Astrocyte (in vitro differentiated cells and primary cell): ENCODE data around the gene ADAMTS17. TPM values are rescaled to one million over a fixed set of nuclear protein-coding genes. Genes with fewer than 3 reads are reported as not detected.
A peak's percentile ranks its signal among the peaks of the same experiment; 100 is the strongest.

ENCODE experiments used
- DNase-seq: peaks from one replicate; pipeline ENCODE4 v3.0.0-alpha.2; 2010; ENCODE audit warnings: low read depth
- FAIRE-seq: peaks from 2 replicates; lab custom pipeline; 2011; peaks lifted over from hg19 to GRCh38; lab: Jason Lieb, UNC
- H2AFZ ChIP-seq: 2 replicates; pipeline ENCODE4 v1.6.0; 2012; ENCODE audit warnings: low read depth, low read length, inconsistent platforms
- H3K27ac ChIP-seq: 2 replicates; pipeline ENCODE4 v1.5.1; 2011; ENCODE audit warnings: low read depth, low read length, inconsistent platforms
- H3K27me3 ChIP-seq: 2 replicates; pipeline ENCODE4 v1.6.0; 2011; ENCODE audit warnings: low read length, inconsistent platforms; ENCODE audit not compliant: insufficient read depth
- H3K36me3 ChIP-seq: 2 replicates; pipeline ENCODE4 v1.5.1; 2011; ENCODE audit warnings: low read length, inconsistent platforms; ENCODE audit not compliant: insufficient read depth
- H3K4me1 ChIP-seq: 2 replicates; pipeline ENCODE4 v1.5.1; 2011; ENCODE audit warnings: low read length, inconsistent platforms; ENCODE audit not compliant: insufficient read depth
- H3K4me2 ChIP-seq: 2 replicates; pipeline ENCODE4 v1.6.0; 2012; ENCODE audit warnings: low read length, inconsistent platforms
- H3K4me3 ChIP-seq: 2 replicates; pipeline ENCODE4 v1.5.1; 2011; ENCODE audit warnings: low read depth, mild to moderate bottlenecking, low read length, inconsistent platforms; ENCODE audit not compliant: insufficient read depth
- H3K79me2 ChIP-seq: 2 replicates; pipeline ENCODE4 v1.6.0; 2012; ENCODE audit warnings: mild to moderate bottlenecking, low read length, inconsistent platforms; ENCODE audit not compliant: insufficient read depth
- H3K9ac ChIP-seq: 2 replicates; pipeline ENCODE4 v1.6.0; 2012; ENCODE audit warnings: mild to moderate bottlenecking, low read length, inconsistent platforms
- H3K9me3 ChIP-seq: 2 replicates; pipeline ENCODE4 v1.5.1; 2012; ENCODE audit warnings: low read depth, mild to moderate bottlenecking, low read length, inconsistent platforms; ENCODE audit not compliant: insufficient read depth
- H4K20me1 ChIP-seq: 2 replicates; pipeline ENCODE4 v1.6.0; 2012; ENCODE audit warnings: low read length, inconsistent platforms; ENCODE audit not compliant: insufficient read depth
- H3K27ac Mint-ChIP-seq: one replicate; pipeline ENCODE4 v1.8.0; 2021; ENCODE audit warnings: mild to moderate bottlenecking, mixed read lengths; ENCODE audit not compliant: unreplicated experiment
- H3K27me3 Mint-ChIP-seq: one replicate; pipeline ENCODE4 v1.8.0; 2021; ENCODE audit warnings: low read depth, mixed read lengths; ENCODE audit not compliant: unreplicated experiment
- H3K36me3 Mint-ChIP-seq: one replicate; pipeline ENCODE4 v1.8.0; 2021; ENCODE audit warnings: low read depth, mixed read lengths; ENCODE audit not compliant: unreplicated experiment
- H3K4me1 Mint-ChIP-seq: one replicate; pipeline ENCODE4 v1.8.0; 2021; ENCODE audit warnings: low read depth, mixed read lengths; ENCODE audit not compliant: unreplicated experiment
- H3K4me3 Mint-ChIP-seq: one replicate; pipeline ENCODE4 v1.8.0; 2021; ENCODE audit warnings: mild to moderate bottlenecking, moderate library complexity, mixed read lengths; ENCODE audit not compliant: unreplicated experiment
- H3K9me3 Mint-ChIP-seq: one replicate; pipeline ENCODE4 v1.8.0; 2021; ENCODE audit warnings: mild to moderate bottlenecking, mixed read lengths; ENCODE audit not compliant: unreplicated experiment
- EZH2 ChIP-seq: IDR thresholded peaks from 2 replicates; pipeline ENCODE4 v1.6.1; 2012; ENCODE audit warnings: mild to moderate bottlenecking, low read length, inconsistent platforms; ENCODE audit not compliant: insufficient read depth
- total RNA-seq: library from RNA; stranded (reverse); gene quantifications from 2 replicates; pipeline ENCODE4 v1.2.1, GENCODE V29; 2021
- TF ChIP-seq, protein P1 (sequence below): IDR thresholded peaks from 2 replicates; pipeline ENCODE4 v1.5.1; 2011; ENCODE audit warnings: low read depth, mild to moderate bottlenecking, inconsistent platforms, low read length, moderate library complexity; ENCODE audit not compliant: insufficient read depth

ADAMTS17 gene
- total RNA-seq, 1 donor from 2014 or later, result 0.27 TPM

DNA sequence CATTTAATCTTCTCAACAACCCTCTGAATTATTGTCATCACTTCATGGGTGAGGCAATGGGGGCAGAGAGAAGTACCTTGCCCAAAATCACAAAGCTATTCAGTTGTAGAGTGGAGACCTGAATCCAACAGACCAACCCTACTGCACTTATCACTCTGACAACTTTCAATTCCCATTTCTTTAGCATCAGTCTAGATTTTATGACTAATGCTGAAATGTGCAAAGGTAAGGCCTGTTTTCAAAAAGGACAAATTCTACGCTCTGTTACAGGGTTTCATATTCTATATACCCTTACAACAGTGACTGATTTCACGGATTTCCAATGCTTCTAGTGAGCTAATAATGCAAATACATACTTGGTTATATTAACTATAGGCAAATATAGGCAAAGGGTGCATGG, 286.0 kb downstream of the ADAMTS17 start:
- Histone ChIP-seq H3K4me2 (no peak overlapping the region), H3K79me2 (no peaks in the 10 kb centered on the region), H3K4me1 (peaks cover 16% of the 10 kb centered on the region), H3K36me3 (no peaks in the 10 kb centered on the region), H3K27me3 (peaks cover 4% of the 10 kb centered on the region), H3K9me3 (no peaks in the 10 kb centered on the region), H4K20me1 (no peaks in the 10 kb centered on the region), H2AFZ (no peak overlapping the region), H3K9ac (no peak overlapping the region), H3K4me3 (no peak overlapping the region), H3K27ac (no peak overlapping the region)
- DNase-seq, result no peak
- peaks cover 70% of the 10 kb centered on the region for H3K27me3 Mint-ChIP-seq
- no peak for FAIRE-seq
- H3K4me3 Mint-ChIP-seq, result no peak overlapping the region
- H3K4me1 Mint-ChIP-seq, result peaks cover 7% of the 10 kb centered on the region
- peaks cover 1% of the 10 kb centered on the region for H3K36me3 Mint-ChIP-seq
- no peak overlapping the region for H3K27ac Mint-ChIP-seq
- TF ChIP-seq EZH2, result no peak
- TF ChIP-seq, protein P1, sequence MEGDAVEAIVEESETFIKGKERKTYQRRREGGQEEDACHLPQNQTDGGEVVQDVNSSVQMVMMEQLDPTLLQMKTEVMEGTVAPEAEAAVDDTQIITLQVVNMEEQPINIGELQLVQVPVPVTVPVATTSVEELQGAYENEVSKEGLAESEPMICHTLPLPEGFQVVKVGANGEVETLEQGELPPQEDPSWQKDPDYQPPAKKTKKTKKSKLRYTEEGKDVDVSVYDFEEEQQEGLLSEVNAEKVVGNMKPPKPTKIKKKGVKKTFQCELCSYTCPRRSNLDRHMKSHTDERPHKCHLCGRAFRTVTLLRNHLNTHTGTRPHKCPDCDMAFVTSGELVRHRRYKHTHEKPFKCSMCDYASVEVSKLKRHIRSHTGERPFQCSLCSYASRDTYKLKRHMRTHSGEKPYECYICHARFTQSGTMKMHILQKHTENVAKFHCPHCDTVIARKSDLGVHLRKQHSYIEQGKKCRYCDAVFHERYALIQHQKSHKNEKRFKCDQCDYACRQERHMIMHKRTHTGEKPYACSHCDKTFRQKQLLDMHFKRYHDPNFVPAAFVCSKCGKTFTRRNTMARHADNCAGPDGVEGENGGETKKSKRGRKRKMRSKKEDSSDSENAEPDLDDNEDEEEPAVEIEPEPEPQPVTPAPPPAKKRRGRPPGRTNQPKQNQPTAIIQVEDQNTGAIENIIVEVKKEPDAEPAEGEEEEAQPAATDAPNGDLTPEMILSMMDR, result no peak
- peaks cover 2% of the 10 kb centered on the region for H3K9me3 Mint-ChIP-seq

DNA sequence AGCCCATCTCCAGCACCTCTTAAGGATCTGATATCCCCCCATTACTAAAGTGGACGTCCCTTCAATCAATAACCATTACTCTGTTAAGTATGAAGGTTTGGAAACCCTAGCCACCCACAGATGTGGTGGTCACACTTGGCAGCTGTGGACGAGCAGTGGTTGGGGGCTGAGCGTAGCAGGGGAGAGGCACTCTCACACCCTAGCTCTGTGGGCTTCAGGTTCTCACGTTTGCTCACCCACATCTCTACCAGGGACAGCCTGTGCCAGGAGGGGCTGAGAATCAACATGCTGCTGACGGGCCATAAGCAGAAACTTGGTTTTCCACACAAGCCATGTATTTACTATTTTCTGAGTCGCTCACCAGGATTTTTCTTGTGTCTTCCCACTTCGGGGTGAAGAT, 287.2 kb downstream of the ADAMTS17 start:
- peaks cover 2% of the 10 kb centered on the region for H3K9me3 Mint-ChIP-seq
- DNase-seq (no peak), FAIRE-seq (no peak)
- H3K79me2 ChIP-seq, result no peaks in the 10 kb centered on the region
- peaks cover 4% of the 10 kb centered on the region for H3K27me3 ChIP-seq
- H3K36me3 Mint-ChIP-seq, result no peaks in the 10 kb centered on the region
- H3K27me3 Mint-ChIP-seq, result peaks cover 71% of the 10 kb centered on the region
- no peak overlapping the region for H3K4me3 Mint-ChIP-seq
- no peak for TF ChIP-seq EZH2
- TF ChIP-seq, protein P1, result no peak
- H3K4me1 ChIP-seq, result peaks cover 4% of the 10 kb centered on the region
- no peak overlapping the region for H3K27ac ChIP-seq
- no peak overlapping the region for H2AFZ ChIP-seq
- no peak overlapping the region for H3K9ac ChIP-seq
- no peak overlapping the region for H3K4me3 ChIP-seq
- H3K4me1 Mint-ChIP-seq, result no peaks in the 10 kb centered on the region
- H3K9me3 ChIP-seq, result no peaks in the 10 kb centered on the region
- no peak overlapping the region for H3K27ac Mint-ChIP-seq
- no peaks in the 10 kb centered on the region for H4K20me1 ChIP-seq
- H3K4me2 ChIP-seq, result no peak overlapping the region
- H3K36me3 ChIP-seq, result no peaks in the 10 kb centered on the region

DNA sequence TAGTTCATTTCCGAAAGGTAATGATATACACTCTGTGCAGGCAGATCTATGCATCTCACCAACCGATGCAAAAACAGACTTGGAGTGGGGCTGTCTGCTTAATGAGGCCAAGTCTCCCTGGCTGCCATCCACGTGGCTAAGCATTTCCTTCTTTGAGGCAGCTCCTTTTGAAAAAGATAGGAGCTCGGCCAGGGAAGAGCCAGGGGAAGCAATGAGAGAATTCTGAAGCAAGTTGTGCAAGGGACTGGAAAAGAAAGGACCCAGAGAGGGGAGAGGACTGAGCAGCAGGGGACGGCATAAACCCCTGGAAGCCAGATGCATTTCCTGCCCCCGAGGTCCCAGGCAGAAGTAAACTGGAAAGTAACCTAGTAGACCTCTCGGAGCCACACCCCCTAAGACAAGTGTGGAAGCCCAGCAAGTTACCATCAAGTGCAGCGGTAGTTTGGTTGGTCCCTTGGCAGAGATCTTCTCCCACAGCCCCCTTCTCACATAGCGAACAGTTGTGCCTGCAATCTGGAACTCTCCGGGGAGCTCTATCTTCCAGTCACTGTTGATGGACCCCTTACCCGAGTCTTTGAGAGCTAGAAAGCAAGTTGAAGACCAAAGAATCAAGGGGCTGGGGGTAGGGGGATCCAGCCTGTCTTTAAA, 288.2 kb downstream of the ADAMTS17 start:
- Histone ChIP-seq H2AFZ (no peak overlapping the region), H3K4me1 (no peaks in the 10 kb centered on the region), H3K4me3 (no peak overlapping the region), H3K9me3 (no peaks in the 10 kb centered on the region), H4K20me1 (no peaks in the 10 kb centered on the region), H3K4me2 (no peak overlapping the region), H3K27ac (no peak overlapping the region), H3K36me3 (no peaks in the 10 kb centered on the region), H3K27me3 (peaks cover 4% of the 10 kb centered on the region), H3K9ac (no peak overlapping the region), H3K79me2 (no peaks in the 10 kb centered on the region)
- no peak overlapping the region for H3K27ac Mint-ChIP-seq
- H3K4me1 Mint-ChIP-seq, result no peaks in the 10 kb centered on the region
- peak; percentile 24 for DNase-seq
- H3K36me3 Mint-ChIP-seq, result no peaks in the 10 kb centered on the region
- no peak for FAIRE-seq
- peaks cover 2% of the 10 kb centered on the region for H3K9me3 Mint-ChIP-seq
- no peak overlapping the region for H3K4me3 Mint-ChIP-seq
- peaks cover 71% of the 10 kb centered on the region for H3K27me3 Mint-ChIP-seq
- TF ChIP-seq, protein P1, result no peak
